ENCODE data around the gene UBALD1. TPM values are rescaled to one million over a fixed set of nuclear protein-coding genes. Genes with fewer than 3 reads are reported as not detected.

Gene UBALD1
- total RNA-seq, 1 experiment from 2014 or later: 45.9 TPM

DNA sequence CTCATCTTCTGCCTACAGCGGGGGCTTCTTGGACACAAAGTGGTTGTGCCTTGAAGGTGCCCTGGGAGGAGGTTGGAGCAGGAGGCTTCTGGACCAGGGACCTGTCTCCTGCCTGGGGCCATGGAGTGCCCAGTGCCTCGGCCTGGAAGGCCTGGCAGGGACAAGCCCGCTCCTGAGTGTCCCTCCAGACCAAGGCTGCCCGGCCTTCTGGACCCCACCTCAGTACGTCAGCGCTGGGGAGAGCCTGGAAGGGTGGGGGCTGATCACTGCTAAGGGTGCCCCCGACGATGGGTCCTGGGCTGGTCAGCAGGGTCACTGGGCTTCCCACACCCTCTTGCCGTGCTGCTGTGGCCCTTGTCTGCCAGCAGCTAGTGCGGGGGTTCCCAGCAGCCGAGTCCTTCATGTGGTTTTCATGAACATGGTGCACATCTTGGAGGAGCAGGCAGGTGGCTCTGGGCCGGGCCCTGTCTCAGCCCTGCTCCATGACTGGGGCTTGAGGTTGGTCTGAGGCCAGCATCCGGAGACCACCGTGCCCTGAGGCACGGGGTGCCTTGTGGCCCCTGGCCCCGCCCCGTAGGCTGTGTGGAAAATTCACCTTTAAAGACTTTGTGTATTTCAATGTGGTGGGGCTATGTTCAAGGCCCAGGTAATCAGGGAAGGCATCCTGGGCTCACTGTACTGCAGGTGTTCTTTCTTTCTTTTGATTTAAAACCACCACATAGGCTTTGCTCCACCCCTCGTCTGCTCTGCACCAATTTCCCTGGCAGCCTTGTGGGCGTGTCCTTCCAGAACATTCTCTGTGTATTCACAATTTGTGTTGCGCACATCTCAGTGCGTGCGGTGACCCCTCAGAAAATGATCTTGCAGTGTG is 32.3 kb upstream of the UBALD1 start:
- Histone ChIP-seq H3K4me3 (replicated peaks in 1 of 2; ENCODE audit: low read depth in 1 of 2, low read length in 2 of 2) (no peak overlapping the region), H2AFZ (ENCODE audit: low read depth, low read length, poor library complexity, severe bottlenecking) (no peak overlapping the region), H3K27me3 (ENCODE audit: insufficient read depth, low read length) (no peaks in the 10 kb centered on the region), H3K4me1 (ENCODE audit: control insufficient read depth in 1 of 2, insufficient read depth in 2 of 2, low read length in 2 of 2) (peaks cover 2 to 8% of the 10 kb centered on the region in 2 experiments; a peak in 3 of 4 replicates), H3K4me2 (ENCODE audit: low read length) (no peak overlapping the region), H3K36me3 (ENCODE audit: control insufficient read depth in 1 of 2, insufficient read depth in 2 of 2, low read length in 2 of 2) (no peaks in the 10 kb centered on the region), H3K27ac (ENCODE audit: low read depth, low read length) (no peak overlapping the region), H3K79me2 (ENCODE audit: insufficient read depth, low read length) (peaks cover 62% of the 10 kb centered on the region), H4K20me1 (ENCODE audit: insufficient read depth) (no peaks in the 10 kb centered on the region), H3K9me2 (ENCODE audit: insufficient read depth) (no peaks in the 10 kb centered on the region), H3K9me3 (ENCODE audit: control insufficient read depth in 1 of 2, insufficient read depth in 1 of 2, low read depth in 1 of 2, low read length in 2 of 2) (no peaks in the 10 kb centered on the region), H3K9ac (ENCODE audit: low read length) (no peak overlapping the region)
- ChIA-PET POLR2A (no interaction called here), RAD21 (ENCODE audit: low non-redundant PET in 1 of 2, low total read pairs in 2 of 2, uncharacterized antibody in 2 of 2, unreplicated experiment in 2 of 2) (no interaction called here), CTCF (no interaction called here)
- TF ChIP-seq POLR2AphosphoS5 (IDR thresholded peaks at IDR 0.05; ENCODE audit: low read depth, low read length) (no peak), CEBPB (IDR thresholded peaks at IDR 0.05; ENCODE audit: low read depth) (no peak), JUND (IDR thresholded peaks at IDR 0.05) (no peak), EGR1 (IDR thresholded peaks at IDR 0.05; ENCODE audit: low read depth) (no peak), YY1 (IDR thresholded peaks at IDR 0.05; ENCODE audit: extremely low read depth, insufficient replicate concordance, low read depth, low read length) (no peak), ELF1 (IDR thresholded peaks at IDR 0.05; ENCODE audit: borderline replicate concordance, low read depth) (no peak), SIN3A (IDR thresholded peaks at IDR 0.05; ENCODE audit: low read depth) (no peak), RAD21 (IDR thresholded peaks at IDR 0.05; ENCODE audit: low read depth) (no peak), TCF7L2 (IDR thresholded peaks at IDR 0.05; ENCODE audit: borderline replicate concordance, extremely low read depth, insufficient read depth, insufficient read length) (no peak), ZNF274 (IDR thresholded peaks at IDR 0.05; ENCODE audit: low read depth, low read length) (no peak), EZH2 (IDR thresholded peaks at IDR 0.05) (no peak), FOSL1 (IDR thresholded peaks at IDR 0.05; ENCODE audit: low read depth) (no peak), CBX3 (IDR thresholded peaks at IDR 0.05; ENCODE audit: low read depth) (no peak), SP1 (IDR thresholded peaks at IDR 0.05; ENCODE audit: low read depth) (no peak), EZH2phosphoT487 (IDR thresholded peaks at IDR 0.05; ENCODE audit: borderline replicate concordance) (no peak), POLR2A (IDR thresholded peaks at IDR 0.05; ENCODE audit: borderline replicate concordance, extremely low read depth, insufficient read depth, insufficient read length) (no peak)
- TF ChIP-seq, protein P1, sequence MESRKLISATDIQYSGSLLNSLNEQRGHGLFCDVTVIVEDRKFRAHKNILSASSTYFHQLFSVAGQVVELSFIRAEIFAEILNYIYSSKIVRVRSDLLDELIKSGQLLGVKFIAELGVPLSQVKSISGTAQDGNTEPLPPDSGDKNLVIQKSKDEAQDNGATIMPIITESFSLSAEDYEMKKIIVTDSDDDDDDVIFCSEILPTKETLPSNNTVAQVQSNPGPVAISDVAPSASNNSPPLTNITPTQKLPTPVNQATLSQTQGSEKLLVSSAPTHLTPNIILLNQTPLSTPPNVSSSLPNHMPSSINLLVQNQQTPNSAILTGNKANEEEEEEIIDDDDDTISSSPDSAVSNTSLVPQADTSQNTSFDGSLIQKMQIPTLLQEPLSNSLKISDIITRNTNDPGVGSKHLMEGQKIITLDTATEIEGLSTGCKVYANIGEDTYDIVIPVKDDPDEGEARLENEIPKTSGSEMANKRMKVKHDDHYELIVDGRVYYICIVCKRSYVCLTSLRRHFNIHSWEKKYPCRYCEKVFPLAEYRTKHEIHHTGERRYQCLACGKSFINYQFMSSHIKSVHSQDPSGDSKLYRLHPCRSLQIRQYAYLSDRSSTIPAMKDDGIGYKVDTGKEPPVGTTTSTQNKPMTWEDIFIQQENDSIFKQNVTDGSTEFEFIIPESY (IDR thresholded peaks at IDR 0.05; ENCODE audit: extremely low read depth, insufficient replicate concordance, low read length): no peak
- TF ChIP-seq, protein P2, sequence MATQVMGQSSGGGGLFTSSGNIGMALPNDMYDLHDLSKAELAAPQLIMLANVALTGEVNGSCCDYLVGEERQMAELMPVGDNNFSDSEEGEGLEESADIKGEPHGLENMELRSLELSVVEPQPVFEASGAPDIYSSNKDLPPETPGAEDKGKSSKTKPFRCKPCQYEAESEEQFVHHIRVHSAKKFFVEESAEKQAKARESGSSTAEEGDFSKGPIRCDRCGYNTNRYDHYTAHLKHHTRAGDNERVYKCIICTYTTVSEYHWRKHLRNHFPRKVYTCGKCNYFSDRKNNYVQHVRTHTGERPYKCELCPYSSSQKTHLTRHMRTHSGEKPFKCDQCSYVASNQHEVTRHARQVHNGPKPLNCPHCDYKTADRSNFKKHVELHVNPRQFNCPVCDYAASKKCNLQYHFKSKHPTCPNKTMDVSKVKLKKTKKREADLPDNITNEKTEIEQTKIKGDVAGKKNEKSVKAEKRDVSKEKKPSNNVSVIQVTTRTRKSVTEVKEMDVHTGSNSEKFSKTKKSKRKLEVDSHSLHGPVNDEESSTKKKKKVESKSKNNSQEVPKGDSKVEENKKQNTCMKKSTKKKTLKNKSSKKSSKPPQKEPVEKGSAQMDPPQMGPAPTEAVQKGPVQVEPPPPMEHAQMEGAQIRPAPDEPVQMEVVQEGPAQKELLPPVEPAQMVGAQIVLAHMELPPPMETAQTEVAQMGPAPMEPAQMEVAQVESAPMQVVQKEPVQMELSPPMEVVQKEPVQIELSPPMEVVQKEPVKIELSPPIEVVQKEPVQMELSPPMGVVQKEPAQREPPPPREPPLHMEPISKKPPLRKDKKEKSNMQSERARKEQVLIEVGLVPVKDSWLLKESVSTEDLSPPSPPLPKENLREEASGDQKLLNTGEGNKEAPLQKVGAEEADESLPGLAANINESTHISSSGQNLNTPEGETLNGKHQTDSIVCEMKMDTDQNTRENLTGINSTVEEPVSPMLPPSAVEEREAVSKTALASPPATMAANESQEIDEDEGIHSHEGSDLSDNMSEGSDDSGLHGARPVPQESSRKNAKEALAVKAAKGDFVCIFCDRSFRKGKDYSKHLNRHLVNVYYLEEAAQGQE (IDR thresholded peaks at IDR 0.05; ENCODE audit: low read depth): no peak
- TF ChIP-seq, protein P3, sequence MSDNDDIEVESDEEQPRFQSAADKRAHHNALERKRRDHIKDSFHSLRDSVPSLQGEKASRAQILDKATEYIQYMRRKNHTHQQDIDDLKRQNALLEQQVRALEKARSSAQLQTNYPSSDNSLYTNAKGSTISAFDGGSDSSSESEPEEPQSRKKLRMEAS (IDR thresholded peaks at IDR 0.05): no peak
- TF ChIP-seq, protein P4, sequence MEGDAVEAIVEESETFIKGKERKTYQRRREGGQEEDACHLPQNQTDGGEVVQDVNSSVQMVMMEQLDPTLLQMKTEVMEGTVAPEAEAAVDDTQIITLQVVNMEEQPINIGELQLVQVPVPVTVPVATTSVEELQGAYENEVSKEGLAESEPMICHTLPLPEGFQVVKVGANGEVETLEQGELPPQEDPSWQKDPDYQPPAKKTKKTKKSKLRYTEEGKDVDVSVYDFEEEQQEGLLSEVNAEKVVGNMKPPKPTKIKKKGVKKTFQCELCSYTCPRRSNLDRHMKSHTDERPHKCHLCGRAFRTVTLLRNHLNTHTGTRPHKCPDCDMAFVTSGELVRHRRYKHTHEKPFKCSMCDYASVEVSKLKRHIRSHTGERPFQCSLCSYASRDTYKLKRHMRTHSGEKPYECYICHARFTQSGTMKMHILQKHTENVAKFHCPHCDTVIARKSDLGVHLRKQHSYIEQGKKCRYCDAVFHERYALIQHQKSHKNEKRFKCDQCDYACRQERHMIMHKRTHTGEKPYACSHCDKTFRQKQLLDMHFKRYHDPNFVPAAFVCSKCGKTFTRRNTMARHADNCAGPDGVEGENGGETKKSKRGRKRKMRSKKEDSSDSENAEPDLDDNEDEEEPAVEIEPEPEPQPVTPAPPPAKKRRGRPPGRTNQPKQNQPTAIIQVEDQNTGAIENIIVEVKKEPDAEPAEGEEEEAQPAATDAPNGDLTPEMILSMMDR (IDR thresholded peaks at IDR 0.05 in 2 of 3, conservative IDR thresholded peaks at IDR 0.05 in 1 of 3; ENCODE audit: borderline replicate concordance in 1 of 3, insufficient read depth in 1 of 3, low read depth in 2 of 3, low read length in 2 of 3): no peak
- ATAC-seq (no peak), DNase-seq (ENCODE audit: low read depth, low spot score) (no peak)
- intact Hi-C loops (cut with micrococcal nuclease): no loop called here
- BruUV-seq (replicated peaks): no TSS peak

All from HCT116 (cell line).